Stimulated activated CD8-positive, alpha-beta memory T cell treated with anti-CD3 and anti-CD28 coated beads, Interleukin-4, amount 100 ng/mL, for 24 hours (primary cell): ENCODE data around the gene MYH11.
"Not testable (repeated sequence)": the region's sequence is repeated elsewhere in the genome, so short reads cannot be mapped to it uniquely, and the experiment has no call there.

Source experiments
- DNase-seq: peaks from one replicate; pipeline ENCODE4 v3.0.0-alpha.2; 2020; ENCODE audit warnings: low read depth

The MYH11 gene

DNA sequence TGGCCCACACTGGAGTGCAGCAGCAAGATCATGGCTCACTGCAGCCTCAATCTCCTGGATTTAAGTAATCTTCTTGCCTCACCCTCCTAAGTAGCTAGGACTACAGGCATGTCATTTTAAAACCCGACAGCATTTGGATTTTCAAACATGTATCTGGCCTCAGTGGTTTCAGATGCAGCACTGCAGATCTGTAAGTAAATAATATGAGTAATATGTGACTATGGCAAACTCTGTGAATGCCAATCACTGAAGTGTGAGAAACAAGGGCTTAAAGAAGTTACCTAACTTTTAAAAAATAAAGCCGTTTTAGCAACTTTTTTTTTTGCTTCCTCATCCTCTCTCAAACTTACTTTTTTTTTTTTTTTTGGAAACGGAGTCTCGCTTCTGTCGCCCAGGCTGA lies 19.7 kb upstream of the MYH11 start:
- no peak for DNase-seq

DNA sequence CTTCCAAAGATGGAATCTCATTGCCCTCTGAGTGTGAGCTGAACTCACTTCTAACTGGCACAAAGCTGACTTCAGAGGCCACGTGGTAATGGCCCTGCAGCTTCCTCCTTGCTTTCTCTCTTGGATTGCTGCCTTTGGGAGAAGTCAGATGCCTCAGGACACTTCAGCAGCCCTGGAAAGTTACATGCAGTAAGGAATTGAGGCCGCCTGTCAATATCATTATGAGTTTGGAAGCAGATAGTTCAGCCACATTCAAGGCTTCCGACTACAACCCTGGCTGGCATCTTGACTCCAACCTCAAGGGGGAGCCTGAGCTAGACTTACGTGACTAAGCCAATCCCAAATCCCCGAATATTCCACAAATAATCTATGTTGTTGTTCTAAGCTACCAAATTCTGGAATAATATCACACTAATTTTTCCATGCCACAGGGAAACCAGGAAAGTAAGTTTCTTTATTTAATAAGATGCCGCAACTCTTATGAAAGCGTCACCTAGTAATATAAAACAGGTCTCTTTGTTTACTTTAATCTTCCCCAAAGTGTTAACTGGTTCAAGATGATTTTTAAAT lies 18.0 kb upstream of the MYH11 start:
- DNase-seq: no peak

DNA sequence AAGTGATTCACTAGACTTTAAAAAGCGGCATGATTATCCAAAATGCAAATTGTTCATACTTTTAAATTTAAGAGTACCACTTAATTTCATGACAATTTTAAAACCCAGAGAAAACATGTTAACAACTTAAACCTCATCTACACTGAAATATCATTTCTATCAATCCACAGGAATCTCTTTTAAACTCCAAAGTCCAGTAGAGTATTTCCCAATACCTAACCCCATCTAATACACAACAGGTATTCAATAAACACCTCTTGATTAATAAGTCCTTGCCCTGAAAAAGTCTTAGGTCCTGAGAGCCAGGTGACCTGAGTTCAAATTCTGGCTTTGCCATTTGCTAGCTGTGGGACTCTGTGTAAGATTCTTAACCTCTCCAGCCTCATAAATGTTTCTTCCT lies 16.9 kb upstream of the MYH11 start:
- no peak for DNase-seq

DNA sequence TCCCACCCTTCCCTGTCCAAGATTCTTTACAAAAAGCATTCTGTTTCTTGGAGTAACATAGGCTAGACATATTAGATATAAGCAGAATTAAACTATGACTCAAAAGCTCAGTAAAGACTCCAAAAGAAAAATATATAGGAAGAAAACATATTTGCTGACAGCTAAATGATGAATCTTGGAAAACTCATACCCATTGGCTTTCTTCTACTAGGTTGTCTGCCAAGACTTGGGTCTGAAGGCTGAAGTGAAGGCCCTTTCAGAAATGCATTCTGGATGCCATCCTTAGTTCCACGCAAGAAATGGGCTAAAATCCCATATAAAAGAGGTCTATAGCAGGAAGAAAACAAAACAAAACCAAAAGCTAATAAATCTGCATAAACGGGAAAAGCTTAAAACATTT lies 16.5 kb upstream of the MYH11 start:
- no peak for DNase-seq

DNA sequence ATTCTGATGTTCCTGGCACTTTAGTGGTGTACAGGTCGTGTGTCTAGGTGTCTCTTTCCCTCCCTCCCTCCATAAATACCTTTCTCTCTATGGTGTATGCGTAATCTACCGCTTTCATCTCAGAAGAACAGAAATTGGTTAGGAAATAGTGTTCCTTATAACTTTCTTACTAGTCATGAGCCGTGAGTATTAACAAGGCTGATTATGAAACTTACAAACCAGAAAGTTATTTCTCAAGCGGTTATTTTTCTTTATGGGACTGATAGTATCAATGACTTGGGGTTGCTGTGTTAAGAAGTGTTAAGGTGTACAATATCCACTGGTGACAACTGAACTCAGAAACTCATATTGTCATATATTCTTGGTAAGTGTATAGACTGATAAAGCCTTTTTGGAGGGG lies 13.2 kb upstream of the MYH11 start:
- DNase-seq: no peak

DNA sequence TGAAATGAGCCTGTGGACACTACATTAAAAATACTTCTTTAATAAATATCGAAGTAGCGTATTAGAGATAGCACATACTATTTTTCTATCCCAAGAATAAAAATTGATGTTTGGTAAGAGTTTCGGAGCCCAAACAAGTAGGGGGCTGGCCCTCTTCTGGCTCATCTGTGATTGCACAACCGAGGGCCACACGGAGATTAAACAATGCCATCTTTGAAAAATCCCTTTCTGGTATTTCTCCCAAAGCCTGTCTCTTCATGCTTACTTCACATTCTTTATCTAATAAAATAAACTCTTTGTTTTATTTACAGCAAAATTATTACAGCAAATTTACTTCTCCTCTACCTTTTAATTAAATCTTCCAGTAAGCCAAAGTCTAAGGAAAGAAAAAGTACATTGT lies 9.6 kb upstream of the MYH11 start:
- no peak for DNase-seq

DNA sequence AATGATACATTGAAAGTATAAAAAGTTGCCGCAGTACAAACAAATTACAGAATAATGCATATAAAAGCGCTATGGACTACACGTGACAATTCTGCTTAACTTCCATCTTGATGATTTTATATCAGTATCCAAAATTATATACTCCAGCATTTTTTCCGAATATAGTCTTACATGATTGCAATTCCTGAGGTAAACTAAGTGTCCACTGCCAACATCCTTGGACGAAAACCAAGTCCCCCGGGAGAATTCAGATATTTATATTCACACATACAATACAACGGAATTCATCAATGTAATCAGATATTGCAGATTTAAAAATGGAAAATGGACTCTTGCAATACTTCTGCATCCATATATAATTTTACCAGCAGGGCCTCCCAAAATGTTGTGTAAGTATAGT lies 8.9 kb upstream of the MYH11 start:
- DNase-seq: no peak

DNA sequence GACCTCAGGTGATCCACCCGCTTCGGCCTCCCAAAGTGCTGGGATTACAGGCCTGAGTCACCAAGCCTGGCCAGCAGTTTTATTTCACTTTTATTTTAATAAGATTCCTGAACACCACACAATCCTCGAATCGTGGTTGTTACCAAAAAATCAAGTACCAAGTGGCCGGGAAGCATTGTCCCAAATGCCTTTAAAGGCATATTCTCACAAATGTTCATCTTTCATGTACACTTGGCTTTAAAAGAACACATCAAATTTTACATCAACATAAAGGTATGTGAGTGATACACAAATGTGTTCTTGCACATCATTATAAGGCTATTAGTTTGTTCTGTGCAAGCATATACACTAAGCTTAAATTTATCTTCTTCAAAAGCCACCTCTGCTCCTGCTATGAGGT lies 8.1 kb upstream of the MYH11 start:
- no peak for DNase-seq

DNA sequence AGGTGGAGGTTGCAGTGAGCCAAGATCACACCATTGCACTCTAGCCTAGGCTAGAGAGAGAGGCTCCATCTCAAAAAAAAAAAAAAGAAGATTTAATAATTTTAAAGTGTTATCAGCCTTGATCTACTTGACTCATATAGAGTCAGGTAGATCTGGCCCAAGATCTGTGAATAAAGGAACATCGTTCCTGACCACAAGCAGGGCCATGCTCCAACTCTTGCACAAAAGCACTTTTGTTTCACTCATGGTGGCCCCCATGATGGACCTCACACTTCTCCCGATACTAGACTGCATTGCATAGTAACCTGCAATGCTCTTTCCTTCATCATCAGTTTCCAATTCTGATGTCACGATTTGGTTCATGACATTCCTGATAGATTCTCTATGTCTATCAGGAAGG lies 5.2 kb upstream of the MYH11 start:
- no peak for DNase-seq

DNA sequence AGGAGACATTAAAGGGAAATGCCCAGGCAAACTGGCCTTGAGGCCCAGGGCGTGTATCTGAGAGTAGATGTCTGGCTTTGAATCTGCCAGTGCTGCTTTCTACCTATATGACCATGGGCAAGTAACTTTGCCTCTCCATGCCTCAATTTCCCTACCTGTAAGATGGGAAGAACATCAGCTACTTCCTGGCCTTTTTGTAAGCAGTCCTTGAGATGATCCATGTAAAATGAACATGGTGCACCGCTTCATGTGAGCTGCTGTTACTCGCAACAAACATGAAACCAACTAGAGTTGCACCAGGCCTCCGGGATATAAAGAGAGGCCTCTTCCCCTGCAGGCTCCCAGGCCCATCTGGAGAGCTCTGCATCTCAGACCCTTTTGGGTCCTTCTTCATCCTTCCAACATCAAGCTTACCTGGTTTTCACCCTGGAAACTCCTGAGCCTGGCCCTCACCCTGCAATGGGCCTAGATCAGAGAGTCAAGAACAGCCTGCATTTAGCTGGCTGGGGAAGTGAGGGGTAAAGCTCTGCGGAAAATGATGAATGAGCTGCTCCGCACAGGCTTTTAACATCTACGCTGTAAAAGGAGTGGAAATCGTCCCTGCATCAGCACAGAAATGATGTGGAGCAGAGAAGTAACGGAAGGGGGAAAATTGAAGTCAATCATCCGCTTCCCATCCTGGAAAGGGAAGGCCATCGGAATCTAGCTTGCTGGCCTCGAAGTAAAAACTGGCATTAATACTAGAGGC lies 2.3 kb upstream of the MYH11 start:
- no peak for DNase-seq

DNA sequence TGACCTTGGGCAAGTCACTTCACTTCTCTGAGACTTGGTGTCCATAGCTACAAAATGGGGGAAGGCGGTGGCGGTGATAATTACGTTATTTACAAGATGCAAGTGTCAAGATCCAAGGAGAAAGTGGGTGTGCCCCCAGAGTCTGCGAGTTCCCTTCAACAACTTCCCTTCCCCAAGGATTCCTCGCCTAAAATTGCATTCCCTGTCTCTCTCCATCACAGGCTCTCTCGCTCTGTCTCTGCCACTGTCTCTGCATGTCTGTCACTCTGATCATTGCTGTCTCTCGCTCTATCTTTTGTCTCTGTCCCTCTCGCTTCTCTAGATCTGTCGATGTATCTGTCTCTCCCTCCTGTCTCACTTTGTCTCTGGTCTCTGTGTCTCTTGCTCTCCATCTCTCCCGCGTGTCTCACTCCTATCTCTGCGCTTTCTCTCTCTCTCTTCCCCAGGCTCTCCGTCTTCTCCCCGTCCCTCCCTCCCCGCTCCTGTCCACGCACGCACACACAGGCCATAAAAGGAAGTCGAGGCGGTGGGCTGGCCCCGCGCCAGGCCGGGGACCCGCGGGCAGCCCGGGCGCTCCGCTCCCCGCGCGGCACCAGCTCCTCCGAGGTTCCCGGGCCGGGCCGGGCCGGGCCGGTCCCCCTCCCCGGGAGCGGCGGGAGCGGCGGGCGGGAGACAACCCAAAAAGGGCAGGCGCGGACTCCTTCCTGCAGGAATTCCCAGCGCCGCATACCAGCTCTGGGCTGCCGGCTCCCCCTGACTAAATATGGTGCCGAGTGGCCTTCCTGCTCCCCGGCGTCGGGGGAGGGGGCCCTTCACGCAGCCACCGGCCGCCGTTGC lies 1.1 kb upstream of the MYH11 start:
- no peak for DNase-seq

DNA sequence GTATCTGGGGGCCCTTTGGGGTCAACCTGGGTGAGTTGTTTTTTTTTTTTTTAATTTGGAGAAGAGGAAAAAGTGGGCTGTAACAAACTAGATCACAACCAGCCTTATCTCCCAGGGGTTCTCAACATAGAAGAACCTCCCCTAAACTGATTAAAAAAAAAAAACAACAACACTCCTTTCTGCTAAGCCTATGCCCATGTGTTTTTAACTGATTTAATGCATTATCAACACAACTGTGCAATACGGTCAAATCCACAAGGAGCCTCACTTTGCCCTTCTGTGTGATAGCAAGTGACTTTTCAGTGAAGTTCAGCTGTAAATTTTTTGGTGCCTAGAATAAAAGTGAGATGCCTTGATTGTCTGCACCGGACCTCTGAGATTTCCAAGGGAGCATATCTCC lies 646 bp downstream of the MYH11 start:
- no peak for DNase-seq

DNA sequence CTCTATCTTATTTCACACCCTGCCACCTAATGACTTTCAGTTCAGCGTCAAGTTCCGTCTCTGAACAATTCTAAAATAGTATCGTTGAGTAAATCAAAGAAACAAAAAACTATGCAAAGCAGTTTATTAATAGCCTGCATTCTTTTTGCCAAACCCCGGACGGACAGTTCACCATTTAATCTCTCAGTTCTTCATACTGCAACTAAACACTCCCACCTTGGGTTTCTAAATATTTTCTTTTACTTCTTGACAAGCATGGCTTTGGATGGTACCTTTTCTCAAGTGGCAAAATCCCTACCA lies 1.2 kb downstream of the MYH11 start:
- DNase-seq: no peak

DNA sequence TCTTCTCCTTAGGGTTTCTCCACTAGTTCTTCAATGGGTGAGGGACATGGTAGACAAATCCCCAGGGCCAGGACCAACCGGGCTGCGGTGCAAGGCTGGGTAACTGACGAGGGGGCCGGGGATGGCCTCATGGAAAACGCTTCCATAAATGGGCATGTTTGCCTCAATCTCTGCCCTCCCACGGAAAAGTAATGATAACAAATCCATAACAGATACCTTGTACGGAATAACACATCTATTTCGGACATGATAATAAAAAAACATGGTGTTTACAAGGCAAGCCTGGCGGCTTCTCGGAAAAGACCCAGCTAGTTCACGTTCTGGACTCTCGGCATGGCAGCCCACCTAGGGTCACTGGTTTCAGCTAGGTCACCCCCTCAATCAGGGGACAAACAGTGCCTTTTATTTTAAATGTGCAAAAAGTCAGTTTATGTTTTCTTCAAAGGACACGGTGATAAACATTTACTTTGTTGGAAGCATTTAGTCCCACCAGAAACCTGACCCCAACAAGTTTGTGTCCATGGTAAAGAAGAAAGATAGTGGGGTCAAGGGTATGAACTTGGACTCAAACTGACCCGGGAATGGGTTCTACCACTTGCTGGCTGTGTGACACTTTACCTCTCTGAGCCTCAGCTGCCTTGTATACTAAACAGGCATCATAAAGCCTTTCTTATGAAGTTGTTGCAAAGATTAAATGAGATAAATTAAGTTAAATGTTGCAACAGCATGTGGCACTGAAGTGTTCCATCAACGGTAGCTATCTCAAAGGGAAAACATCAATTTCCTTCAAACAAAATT lies 1.7 kb downstream of the MYH11 start:
- DNase-seq: no peak

DNA sequence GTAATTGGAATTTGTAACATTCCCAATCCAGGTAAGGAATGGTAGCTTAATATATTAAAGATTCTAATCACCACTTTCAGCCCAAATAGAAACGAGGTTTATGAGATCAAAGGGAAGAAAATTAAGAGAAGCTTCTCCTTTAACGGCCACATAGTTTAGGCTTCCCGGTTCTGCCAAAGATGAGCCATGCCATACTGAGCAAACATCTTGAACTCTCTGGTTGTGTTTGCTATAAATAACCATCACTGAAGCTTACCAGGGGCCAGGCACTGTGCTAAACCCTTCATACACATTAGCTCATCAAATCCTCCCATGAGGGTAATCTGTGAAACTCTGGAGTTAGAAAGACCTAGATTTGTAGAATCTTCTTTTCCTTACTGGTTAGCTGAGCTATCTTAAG lies 2.8 kb downstream of the MYH11 start:
- no peak for DNase-seq

DNA sequence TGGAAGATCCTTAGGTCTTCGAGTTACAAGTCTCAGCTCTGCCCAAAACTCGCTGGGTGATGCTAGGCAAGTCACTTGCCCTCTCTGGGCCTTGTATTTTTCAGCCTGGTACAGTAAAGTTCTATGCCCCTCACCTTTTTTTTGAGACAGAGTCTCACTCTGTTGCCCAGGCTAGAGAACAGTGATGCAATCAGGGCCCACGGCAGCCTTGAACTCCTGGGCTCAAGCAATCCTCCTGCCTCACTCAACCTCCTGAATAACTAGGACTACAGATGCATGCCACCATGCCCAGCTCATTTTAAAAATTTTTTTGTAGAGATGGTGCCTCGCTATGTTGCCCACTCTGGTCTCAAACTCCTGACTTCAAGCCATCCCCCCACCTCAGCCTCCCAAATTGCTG lies 3.8 kb downstream of the MYH11 start:
- no peak for DNase-seq

DNA sequence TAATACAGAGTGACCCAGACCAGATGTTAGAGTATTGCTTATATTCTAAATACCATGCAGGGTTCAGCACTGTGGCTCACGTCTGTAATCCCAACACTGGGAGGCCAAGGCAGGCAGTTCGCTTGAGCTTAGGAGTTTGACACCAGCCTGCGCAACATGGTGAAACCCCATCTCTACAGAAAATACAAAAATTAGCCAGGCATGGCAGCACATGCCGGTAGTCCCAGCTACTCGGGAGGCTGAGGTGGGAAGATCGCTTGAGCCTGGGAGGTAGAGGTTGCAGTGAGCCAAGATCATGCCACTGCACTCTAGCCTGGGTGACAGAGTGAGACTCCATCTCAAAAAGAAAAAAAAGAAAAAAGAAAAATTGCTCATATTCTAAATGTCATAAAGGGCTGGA lies 6.3 kb downstream of the MYH11 start:
- not testable (repeated sequence) for DNase-seq

DNA sequence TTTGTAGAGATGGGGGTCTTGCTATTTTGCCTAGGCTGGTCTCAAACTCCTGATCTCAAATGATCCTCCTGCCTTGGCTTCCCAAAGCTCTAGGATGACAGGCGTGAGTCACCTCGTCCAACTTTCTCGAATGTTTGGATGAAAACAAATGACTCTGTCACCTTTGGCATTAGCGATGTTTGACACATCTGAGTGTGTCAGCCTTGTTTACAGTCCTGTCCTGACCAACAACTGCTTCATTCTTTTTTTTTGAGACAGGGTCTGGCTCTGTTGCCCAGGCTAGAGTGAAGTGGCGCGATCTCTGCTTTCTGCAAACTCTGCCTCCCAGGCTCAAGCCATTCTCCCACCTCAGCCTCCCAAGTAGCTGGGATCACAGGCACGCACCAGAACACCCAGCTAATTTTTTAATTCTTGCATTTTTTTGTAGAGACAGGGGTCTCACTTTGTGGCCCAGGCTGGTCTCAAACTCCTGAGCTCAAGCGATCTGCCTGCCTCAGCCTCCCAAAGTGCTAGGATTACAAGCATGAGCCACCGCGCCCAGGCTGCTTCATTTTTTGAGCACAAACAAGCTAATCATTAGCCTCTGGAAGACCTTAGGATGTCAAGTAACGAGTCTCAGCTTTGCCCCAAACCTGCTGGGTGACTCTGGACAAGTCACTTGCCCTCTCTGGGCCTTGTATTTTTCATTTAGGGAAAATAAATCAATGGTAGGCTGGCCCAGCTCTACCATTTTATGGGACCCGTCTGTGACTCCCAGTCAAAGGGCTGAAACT lies 7.4 kb downstream of the MYH11 start:
- DNase-seq: no peak

DNA sequence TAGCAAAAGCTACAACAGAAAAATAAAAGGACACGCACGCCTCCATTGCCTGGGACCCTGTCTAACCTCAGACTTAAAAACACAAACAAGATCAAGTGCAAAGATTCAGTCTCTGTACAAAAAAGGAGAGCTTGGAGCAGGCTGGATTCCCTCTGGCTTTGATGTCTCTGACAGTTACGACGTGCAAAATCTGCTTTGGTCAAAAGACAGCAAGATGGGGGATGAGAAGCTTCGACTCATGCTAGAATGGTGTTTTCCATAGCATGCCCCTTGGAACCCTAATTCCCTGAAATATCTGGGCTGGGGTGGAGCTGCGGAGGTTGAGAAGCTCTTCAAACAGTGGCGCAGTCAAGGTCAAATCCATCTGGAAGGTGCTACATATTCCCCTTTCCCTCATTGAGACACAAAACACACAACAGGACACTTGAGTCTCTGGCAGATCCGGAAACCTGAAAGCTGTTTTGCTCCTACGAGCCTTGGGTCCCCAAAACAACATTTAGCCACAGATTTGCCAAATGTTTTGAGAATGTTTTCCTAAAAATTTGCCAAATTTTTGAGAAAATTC lies 9.1 kb downstream of the MYH11 start:
- DNase-seq: no peak

DNA sequence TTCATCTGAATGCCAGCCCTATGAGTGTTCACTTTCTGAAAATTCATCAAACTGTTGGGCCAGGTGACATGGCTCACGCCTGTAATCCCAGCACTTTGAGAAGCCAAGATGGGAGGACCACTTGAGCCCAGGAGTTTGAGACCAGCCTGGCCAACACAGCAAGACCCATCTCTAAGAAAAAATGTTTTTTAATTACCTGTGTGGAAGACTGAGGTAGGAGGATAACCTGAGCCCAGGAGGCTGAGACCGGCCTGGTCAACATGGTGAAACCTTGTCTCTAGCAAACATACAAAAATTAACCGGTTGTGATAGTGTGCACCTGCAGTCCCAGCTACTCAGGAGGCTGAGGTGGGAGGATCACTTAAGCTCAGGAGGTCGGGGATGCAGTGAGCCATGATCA lies 10.3 kb downstream of the MYH11 start:
- DNase-seq: no peak

DNA sequence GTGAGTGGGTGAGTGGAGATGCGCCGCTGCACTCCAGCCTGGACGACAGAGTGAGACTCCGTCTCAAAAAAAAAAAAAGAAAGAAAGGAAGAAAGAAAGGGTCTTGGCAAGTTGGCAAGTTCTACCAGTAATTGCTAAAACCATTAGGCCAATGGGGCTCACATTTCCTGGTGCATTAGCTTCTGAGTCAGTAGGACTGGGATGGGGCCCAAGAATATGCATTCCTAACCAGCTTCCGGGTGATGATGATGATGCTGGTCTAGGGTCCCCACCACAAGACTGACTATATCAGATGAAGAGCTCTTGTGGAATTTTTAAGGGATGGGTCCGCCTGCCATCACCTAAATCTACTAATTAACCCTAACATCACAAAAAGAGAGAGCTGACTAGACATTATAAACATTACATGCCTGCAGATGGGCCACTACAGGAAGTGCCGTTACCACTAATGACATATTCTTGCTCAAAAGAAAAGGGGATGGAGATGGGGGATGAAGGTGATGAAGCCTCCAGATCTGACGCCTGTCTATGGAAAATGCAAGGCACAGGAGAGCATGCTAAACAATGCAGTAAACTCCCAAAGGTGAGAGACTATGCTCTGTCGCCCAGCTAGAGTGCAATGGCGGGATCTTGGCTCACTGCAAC lies 13.1 kb downstream of the MYH11 start:
- no peak for DNase-seq
